ENCODE results near the gene NGDN.

DNA sequence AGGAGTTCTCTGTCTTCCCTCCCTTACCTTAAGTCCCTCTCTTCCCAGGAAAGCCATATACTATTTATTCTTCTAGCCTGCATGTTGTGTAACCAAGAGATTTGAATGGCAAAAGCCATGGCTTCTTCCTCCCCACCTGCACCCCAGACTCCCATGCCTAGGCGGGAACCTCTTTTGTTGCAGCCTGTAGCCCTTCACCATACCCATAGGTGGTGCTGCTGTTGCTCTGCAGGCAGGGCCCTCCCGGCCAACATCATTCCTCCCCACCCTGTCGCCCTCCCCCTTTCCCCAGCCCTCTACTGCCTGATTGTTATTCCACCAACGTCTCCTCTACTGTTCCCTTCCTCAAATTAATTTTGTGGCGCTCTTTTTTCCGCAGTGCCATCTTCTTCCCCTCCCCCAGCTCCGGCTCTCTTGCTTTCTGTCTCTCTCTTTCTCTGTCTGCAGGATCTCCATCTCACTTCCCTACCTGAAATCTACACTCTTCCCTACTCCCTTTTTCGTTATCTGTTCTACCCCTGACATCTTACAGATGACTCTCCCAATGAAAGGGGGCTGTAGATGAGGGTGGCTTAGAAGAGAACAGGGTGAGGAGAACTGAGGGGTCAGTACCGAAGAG lies 13.8 kb downstream of the NGDN start:
- TF ChIP-seq EZH2phosphoT487 (conservative IDR thresholded peaks at IDR 0.05; ENCODE audit: low read length): no peak
- TF ChIP-seq, protein P1, sequence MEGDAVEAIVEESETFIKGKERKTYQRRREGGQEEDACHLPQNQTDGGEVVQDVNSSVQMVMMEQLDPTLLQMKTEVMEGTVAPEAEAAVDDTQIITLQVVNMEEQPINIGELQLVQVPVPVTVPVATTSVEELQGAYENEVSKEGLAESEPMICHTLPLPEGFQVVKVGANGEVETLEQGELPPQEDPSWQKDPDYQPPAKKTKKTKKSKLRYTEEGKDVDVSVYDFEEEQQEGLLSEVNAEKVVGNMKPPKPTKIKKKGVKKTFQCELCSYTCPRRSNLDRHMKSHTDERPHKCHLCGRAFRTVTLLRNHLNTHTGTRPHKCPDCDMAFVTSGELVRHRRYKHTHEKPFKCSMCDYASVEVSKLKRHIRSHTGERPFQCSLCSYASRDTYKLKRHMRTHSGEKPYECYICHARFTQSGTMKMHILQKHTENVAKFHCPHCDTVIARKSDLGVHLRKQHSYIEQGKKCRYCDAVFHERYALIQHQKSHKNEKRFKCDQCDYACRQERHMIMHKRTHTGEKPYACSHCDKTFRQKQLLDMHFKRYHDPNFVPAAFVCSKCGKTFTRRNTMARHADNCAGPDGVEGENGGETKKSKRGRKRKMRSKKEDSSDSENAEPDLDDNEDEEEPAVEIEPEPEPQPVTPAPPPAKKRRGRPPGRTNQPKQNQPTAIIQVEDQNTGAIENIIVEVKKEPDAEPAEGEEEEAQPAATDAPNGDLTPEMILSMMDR (IDR thresholded peaks at IDR 0.05; ENCODE audit: insufficient read depth, low read length, poor library complexity, severe bottlenecking): peak; percentile 11

All from SU-DHL-6 (cell line).